Panc1 (cell line): ENCODE measurements around the gene TTLL4. TPM values are rescaled to one million over a fixed set of nuclear protein-coding genes. Genes with fewer than 3 reads are reported as not detected.

Experiments
- ATAC-seq: fragments of 200-7000 bp; cut with Tn5 transposase; 2 replicates; pipeline ENCODE4 v1.9.1; 2020; ENCODE audit warnings: mild to moderate bottlenecking, moderate library complexity
- BruUV-seq: library from RNA; stranded (reverse); fragments of 400-500 nt; replicated peaks from 2 replicates; lab custom pipeline; 2021; lab: Mats Ljungman, UMichigan
- CTCF ChIA-PET: fragments of 300-600 bp; sonication (Branson Sonifier 250); formaldehyde crosslinking; loops from one replicate; lab custom pipeline; 2022; ENCODE audit warnings: antibody characterized with exemption; lab: Charles Lee
- POLR2A ChIA-PET: fragments of 300-600 bp; sonication (Branson Sonifier 250); formaldehyde crosslinking; loops from one replicate; lab custom pipeline; 2022; ENCODE audit warnings: antibody characterized with exemption; lab: Charles Lee
- DNase-seq: peaks from one replicate; pipeline ENCODE4 v3.0.0-alpha.2; 2010; ENCODE audit warnings: low read depth, low spot score
- H3K27ac ChIP-seq: 2 replicates; pipeline ENCODE4 v1.5.1; 2011; ENCODE audit warnings: mild to moderate bottlenecking, low read length, inconsistent platforms
- H3K27me3 ChIP-seq: fragments of 200-500 bp; sonication (Bioruptor generic); 2 replicates; pipeline ENCODE4 v1.6.0; 2014; ENCODE audit warnings: low read length, inconsistent platforms; ENCODE audit not compliant: control insufficient read depth, insufficient read depth
- H3K36me3 ChIP-seq: fragments of 200-500 bp; sonication (Bioruptor generic); 2 replicates; pipeline ENCODE4 v1.5.1; 2014; ENCODE audit warnings: inconsistent platforms, mild to moderate bottlenecking, low read length, moderate library complexity; ENCODE audit not compliant: control insufficient read depth, insufficient read depth
- H3K4me1 ChIP-seq: 2 replicates; pipeline ENCODE4 v1.5.1; 2011; ENCODE audit warnings: inconsistent platforms, mild to moderate bottlenecking, low read length, moderate library complexity; ENCODE audit not compliant: control insufficient read depth, insufficient read depth
- H3K4me3 ChIP-seq, 2 experiments: 2 replicates each; pipeline ENCODE4 v1.5.1; 2011 to 2012; ENCODE audit warnings: low read depth in 2 of 2, low read length in 2 of 2, mild to moderate bottlenecking in 2 of 2, inconsistent platforms in 1 of 2, moderate library complexity in 1 of 2
- H3K9me3 ChIP-seq: fragments of 200-500 bp; sonication (Bioruptor generic); 2 replicates; pipeline ENCODE4 v1.5.1; 2014; ENCODE audit warnings: low read depth, mild to moderate bottlenecking, inconsistent platforms, low read length, moderate library complexity; ENCODE audit not compliant: control insufficient read depth, insufficient read depth
- CTCF ChIP-seq: fragments of 450-650 bp; IDR thresholded peaks from 2 replicates; pipeline ENCODE4 v1.5.1; 2017; ENCODE audit warnings: mild to moderate bottlenecking
- POLR2AphosphoS5 ChIP-seq: IDR thresholded peaks from 2 replicates; pipeline ENCODE4 v1.6.1; 2012; ENCODE audit warnings: mild to moderate bottlenecking, low read depth, low read length, moderate library complexity
- REST ChIP-seq, 2 experiments: IDR thresholded peaks; 2 replicates each; pipeline ENCODE4 v1.6.1; 2011 to 2012; ENCODE audit warnings: low read depth in 2 of 2, control low read depth in 1 of 2, low read length in 1 of 2, mild to moderate bottlenecking in 1 of 2, moderate library complexity in 1 of 2; ENCODE audit not compliant: insufficient read depth in 1 of 2
- SIN3A ChIP-seq: IDR thresholded peaks from 2 replicates; pipeline ENCODE4 v1.6.1; 2012; ENCODE audit warnings: low read depth, mild to moderate bottlenecking, low read length, moderate library complexity, borderline replicate concordance; ENCODE audit not compliant: insufficient read depth
- TCF7L2 ChIP-seq: IDR thresholded peaks from 2 replicates; pipeline ENCODE4 v1.6.1; 2011; ENCODE audit warnings: mild to moderate bottlenecking, low read depth, low read length, inconsistent platforms
- in situ Hi-C: cut with HindIII; loops from 2 replicates; pipeline ENCODE4 v1.10.0; 2016; ENCODE audit warnings: low sequenced_read_pairs, low pct_unique_long_range_greater_than_20kb
- intact Hi-C: fragments of 100-400 bp; cut with micrococcal nuclease; formaldehyde crosslinking; loops from one replicate; pipeline ENCODE4 v1.10.0; 2022; ENCODE audit not compliant: unreplicated experiment
- total RNA-seq: library from RNA; stranded (reverse); gene quantifications from one replicate; pipeline ENCODE4 v1.2.1, GENCODE V29; 2021; ENCODE audit not compliant: unreplicated experiment

TTLL4 gene
- total RNA-seq, 1 experiment from 2014 or later, result 45.6 TPM

GRCh38 chr2:218788529-218789255 lies 78.1 kb downstream of the TTLL4 start:
- in situ Hi-C loops, result no loop called here

GRCh38 chr2:218792433-218792832 lies 81.8 kb downstream of the TTLL4 start:
- no TSS peak for BruUV-seq
- in situ Hi-C loops (no loop called here), intact Hi-C loops (no loop called here)
- CTCF ChIA-PET, result no interaction called here
- Histone ChIP-seq H3K27me3 (no peaks in the 10 kb centered on the region), H3K36me3 (no peaks in the 10 kb centered on the region), H3K4me3 (no peak overlapping the region), H3K9me3 (no peaks in the 10 kb centered on the region), H3K27ac (no peak overlapping the region), H3K4me1 (no peaks in the 10 kb centered on the region)
- TF ChIP-seq POLR2AphosphoS5 (no peak), TCF7L2 (no peak), CTCF (no peak), SIN3A (no peak), REST (IDR thresholded peaks at IDR 0.05; ENCODE audit: insufficient read depth in 1 of 2, low read depth in 2 of 2, low read length in 1 of 2) (no peak)
- DNase-seq (no peak), ATAC-seq (no peak)
- POLR2A ChIA-PET, result no interaction called here

More at GRCh38 chr2:218788529-218789255, 78.1 kb downstream of the TTLL4 start:
- Histone ChIP-seq H3K9me3 (no peaks in the 10 kb centered on the region), H3K36me3 (no peaks in the 10 kb centered on the region), H3K4me1 (no peaks in the 10 kb centered on the region), H3K4me3 (no peak overlapping the region), H3K27ac (no peak overlapping the region), H3K27me3 (no peaks in the 10 kb centered on the region)
- ChIA-PET CTCF (no interaction called here), POLR2A (no interaction called here)
- BruUV-seq, result no TSS peak
- intact Hi-C loops, result no loop called here
- TF ChIP-seq POLR2AphosphoS5, result no peak
- TF ChIP-seq REST (IDR thresholded peaks at IDR 0.05; ENCODE audit: insufficient read depth in 1 of 2, low read depth in 2 of 2, low read length in 1 of 2), result no peak
- no peak for TF ChIP-seq SIN3A
- no peak for TF ChIP-seq TCF7L2
- no peak for TF ChIP-seq CTCF
- DNase-seq, result no peak
- ATAC-seq, result no peak
